Glomerular endothelial cell (primary cell): Measurements from ENCODE around the gene NME7. TPM values are rescaled to one million over a fixed set of nuclear protein-coding genes. Genes with fewer than 3 reads are reported as not detected.

Experiments used
- DNase-seq: peaks from one replicate; pipeline ENCODE4 v3.0.0-alpha.2; 2011; ENCODE audit warnings: low read depth, low spot score; ENCODE audit errors: extremely low read depth
- total RNA-seq: library from RNA; depleted of rRNA; stranded (reverse); fragments of >200 nt; gene quantifications from 2 replicates; pipeline ENCODE4 v1.2.3, GENCODE V29; 2015

NME7 gene
- total RNA-seq, 1 donor from 2014 or later, result 12.4 TPM

DNA sequence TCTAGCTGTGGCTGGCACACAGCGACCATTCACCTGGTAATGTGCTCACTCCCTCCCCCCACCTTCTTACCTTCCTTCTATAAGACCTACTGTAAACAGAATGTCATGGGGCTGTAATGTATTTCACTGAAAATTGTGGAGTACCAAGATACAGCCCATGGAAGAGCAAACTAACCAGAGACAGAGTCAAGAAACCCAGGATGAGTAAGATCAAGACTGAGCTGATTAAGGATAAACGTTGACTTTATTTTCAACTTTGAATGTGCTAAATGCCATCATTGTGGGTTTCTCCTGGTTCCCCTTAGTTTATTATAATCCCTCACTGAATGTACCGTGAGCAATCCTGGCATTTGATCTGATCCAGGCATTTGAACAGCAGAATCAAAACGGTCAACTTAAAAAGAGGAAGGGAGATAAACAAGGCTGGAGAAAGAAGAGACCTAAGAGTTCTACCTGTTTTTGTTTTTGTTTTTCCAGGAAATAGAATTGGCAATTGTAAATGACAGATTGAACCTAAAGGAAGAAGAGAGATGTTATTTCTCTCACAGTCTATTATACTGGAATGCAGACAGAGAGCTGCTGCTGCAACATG, 277.2 kb downstream of the NME7 start:
- DNase-seq, result no peak

- DNase-seq, result no peak
These were observed 277.8 kb downstream of the NME7 start for GRCh38 chr1:169089776-169090175.

GRCh38 chr1:169087876-169088275, 279.7 kb downstream of the NME7 start:
- no peak for DNase-seq

GRCh38 chr1:169086603-169087455, 280.8 kb downstream of the NME7 start:
- DNase-seq, result no peak

GRCh38 chr1:169085911-169086310, 281.7 kb downstream of the NME7 start:
- no peak for DNase-seq

Other genes with a start within 250 kb of the NME7 start
- gene BLZF1, start 398 bp upstream of the NME7 start, total RNA-seq, result 16.8 and 21.8 TPM in 2 replicates
- gene CCDC181, start 59.7 kb upstream of the NME7 start, total RNA-seq, result 0.41 and 0.58 TPM in 2 replicates
- gene SLC19A2, start 118.1 kb upstream of the NME7 start, total RNA-seq, result 4.0 and 4.5 TPM in 2 replicates
- not detected in 2 replicates for gene F5, start 218.7 kb upstream of the NME7 start, total RNA-seq